Left lung (tissue), 10 donors: ENCODE data around the gene MT1E. TPM values are rescaled to one million over a fixed set of nuclear protein-coding genes. Genes with fewer than 3 reads are reported as not detected.
"Not testable (repeated sequence)": the region's sequence is repeated elsewhere in the genome, so short reads cannot be mapped to it uniquely, and the experiment has no call there.

Experiments
- ATAC-seq: fragments of 200-7000 bp; cut with Tn5 transposase; one replicate; pipeline ENCODE4 v1.9.1; 2020; ENCODE audit warnings: moderate library complexity
- DNase-seq, 4 donors: peaks; one replicate each; pipeline ENCODE4 v3.0.0-alpha.2; 2013 to 2020
- H3K27ac ChIP-seq, 2 donors: fragments of 200-600 bp; sonication (generic) in 1 of 2; one replicate each; pipeline versions ENCODE4 v1.5.0 to v1.8.0; 2020 to 2021
- H3K27me3 ChIP-seq, 2 donors: fragments of 200-600 bp; sonication (generic) in 1 of 2; one replicate each; pipeline versions ENCODE4 v1.5.0 to v1.8.0; 2020 to 2021
- H3K36me3 ChIP-seq, 2 donors: fragments of 200-600 bp; sonication (generic) in 1 of 2; one replicate each; pipeline versions ENCODE4 v1.5.0 to v1.8.0; 2020 to 2021
- H3K4me1 ChIP-seq, 2 donors: fragments of 200-600 bp; one replicate each; pipeline ENCODE4 v1.8.0; 2021
- H3K4me3 ChIP-seq, 2 donors: fragments of 200-600 bp; sonication (generic) in 1 of 2; one replicate each; pipeline versions ENCODE4 v1.5.0 to v1.8.0; 2020 to 2021; ENCODE audit warnings: mild to moderate bottlenecking in 1 of 2
- H3K9me3 ChIP-seq, 2 donors: fragments of 200-600 bp; sonication (generic) in 1 of 2; one replicate each; pipeline versions ENCODE4 v1.5.0 to v1.8.0; 2020 to 2021
- intact Hi-C, 2 donors: fragments of 100-400 bp; cut with DNase I; formaldehyde crosslinking; loops; one replicate each; pipeline versions ENCODE4 v1.11.2 to v1.14.2; 2022
- polyA plus RNA-seq, 6 donors: library from polyadenylated mRNA; unstranded; fragments of 120-200 nt; gene quantifications; one replicate each; pipeline ENCODE4 v1.2.1, GENCODE V29; 2013; ENCODE audit not compliant: insufficient read length in 6 of 6
- total RNA-seq, 2 donors: library from RNA; stranded (reverse); fragmentation: NEBNext Ultra II Directional; extraction: Animal tissue kit (Norgen Biotek cat#: 25700); gene quantifications; one replicate each; pipeline ENCODE4 v1.2.1, GENCODE V29; 2021
- TF ChIP-seq, protein P1 (sequence below), 2 donors: fragments of 200-600 bp; sonication (generic) in 1 of 2; IDR thresholded peaks; one replicate each; pipeline versions ENCODE4 v1.5.0 to v1.8.0; 2021; ENCODE audit warnings: antibody characterized with exemption in 2 of 2
- donor health status: DM: no; HTN: yes; CAD: no.
- donor health status: DM: no; HTN: no; CAD: no.

Gene MT1E
- total and polyA plus RNA-seq, 8 donors, result 9.0 to 262 (median 12.7) TPM

DNA sequence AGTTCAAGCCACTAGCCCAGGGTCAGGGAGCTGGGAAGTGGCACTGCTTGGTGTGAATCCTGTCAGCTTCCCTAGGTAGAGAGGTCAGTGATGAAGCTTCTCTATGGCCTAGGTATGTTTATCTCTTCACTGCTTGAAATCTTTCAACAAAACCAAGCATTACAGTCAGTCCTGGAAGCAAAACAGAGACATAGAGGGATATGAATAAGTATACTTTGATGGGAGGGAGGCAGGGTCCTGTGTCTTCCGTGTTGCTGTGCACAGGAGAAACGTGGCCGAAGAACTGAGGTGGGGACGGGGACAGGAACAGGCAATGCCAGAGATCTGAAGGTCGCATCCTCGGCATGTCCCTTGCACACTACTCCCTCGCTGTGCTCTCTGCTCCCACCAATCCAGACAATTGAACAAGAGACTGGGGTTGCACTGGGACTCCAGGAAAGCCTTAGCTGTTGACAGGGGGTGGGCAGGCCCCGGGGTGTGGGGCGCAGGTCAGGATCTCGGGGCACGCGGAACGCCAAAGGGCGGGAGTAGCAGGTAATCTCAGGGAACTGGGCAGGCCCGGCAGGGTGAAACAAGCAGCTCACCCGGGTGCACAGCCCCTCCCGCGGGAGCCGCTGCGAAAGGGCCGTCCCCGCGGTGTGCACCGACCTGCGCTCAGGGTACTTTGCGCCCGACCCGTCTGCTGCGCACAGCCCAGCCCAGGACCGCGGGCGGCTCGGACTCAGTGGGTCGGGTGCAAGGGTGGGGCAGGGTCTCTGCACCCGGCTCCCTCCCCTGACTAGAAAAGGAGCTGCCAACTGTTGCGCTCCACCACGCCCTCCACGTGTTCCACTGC, 43.6 kb downstream of the MT1E start, which contains the start of gene MT1H:
MT1H (plus strand) TSS at position 810 of the 835 bp plus-strand sequence. CDS start 71 bp downstream, outside the sequence.
- DNase-seq (no peak), ATAC-seq (no peak)
- intact Hi-C loops, result no loop called here
- H3K9me3 ChIP-seq, result no peaks in the 10 kb centered on the region
- no peak within 1 kb of the TSS for H3K4me3 ChIP-seq
- peaks cover 30 to 98% of the 10 kb centered on the region in 2 donors for H3K27me3 ChIP-seq
- peaks cover 0 to 16% of the 10 kb centered on the region in 2 donors for H3K4me1 ChIP-seq
- H3K36me3 ChIP-seq, result no peaks in the 10 kb centered on the region
- TF ChIP-seq, protein P1, sequence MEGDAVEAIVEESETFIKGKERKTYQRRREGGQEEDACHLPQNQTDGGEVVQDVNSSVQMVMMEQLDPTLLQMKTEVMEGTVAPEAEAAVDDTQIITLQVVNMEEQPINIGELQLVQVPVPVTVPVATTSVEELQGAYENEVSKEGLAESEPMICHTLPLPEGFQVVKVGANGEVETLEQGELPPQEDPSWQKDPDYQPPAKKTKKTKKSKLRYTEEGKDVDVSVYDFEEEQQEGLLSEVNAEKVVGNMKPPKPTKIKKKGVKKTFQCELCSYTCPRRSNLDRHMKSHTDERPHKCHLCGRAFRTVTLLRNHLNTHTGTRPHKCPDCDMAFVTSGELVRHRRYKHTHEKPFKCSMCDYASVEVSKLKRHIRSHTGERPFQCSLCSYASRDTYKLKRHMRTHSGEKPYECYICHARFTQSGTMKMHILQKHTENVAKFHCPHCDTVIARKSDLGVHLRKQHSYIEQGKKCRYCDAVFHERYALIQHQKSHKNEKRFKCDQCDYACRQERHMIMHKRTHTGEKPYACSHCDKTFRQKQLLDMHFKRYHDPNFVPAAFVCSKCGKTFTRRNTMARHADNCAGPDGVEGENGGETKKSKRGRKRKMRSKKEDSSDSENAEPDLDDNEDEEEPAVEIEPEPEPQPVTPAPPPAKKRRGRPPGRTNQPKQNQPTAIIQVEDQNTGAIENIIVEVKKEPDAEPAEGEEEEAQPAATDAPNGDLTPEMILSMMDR (IDR thresholded peaks at IDR 0.05), result no peak
- no peak within 1 kb of the TSS for H3K27ac ChIP-seq

DNA sequence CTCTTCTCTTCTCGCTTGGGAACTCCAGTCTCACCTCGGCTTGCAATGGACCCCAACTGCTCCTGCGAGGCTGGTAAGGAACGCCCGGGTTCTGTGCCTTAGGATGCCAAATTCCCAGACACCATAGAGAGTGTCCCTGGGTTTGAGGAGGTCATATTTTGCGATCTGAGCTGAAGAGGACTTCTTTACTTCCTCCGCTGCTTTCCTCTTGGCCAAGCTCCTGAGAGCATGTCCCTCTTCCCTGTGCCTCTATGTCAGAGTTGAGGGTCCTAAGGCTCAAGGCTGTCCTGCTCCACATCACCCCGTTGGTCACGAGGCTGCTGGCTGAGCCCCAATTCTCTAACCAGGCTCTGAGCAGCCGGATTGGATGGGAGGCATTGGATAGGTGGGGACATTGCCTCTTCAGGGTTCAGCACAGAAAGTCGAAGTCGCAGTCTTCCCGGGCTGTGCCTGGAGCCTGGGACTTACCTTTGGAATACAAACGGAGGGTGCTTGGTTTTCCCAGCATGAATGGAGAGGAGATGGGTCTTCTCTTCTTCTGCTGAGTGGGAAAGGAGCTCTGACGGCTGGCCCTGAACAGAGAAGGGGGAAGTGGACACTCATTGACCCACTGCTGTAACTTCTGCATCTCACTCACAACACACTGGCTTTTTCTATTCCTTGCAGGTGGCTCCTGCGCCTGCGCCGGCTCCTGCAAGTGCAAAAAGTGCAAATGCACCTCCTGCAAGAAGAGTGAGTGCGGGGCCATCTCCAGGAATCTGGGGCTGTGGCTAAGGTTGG, 44.4 kb downstream of the MT1E start:
- intact Hi-C loops, result no loop called here
- ATAC-seq (no peak), DNase-seq (no peak)
- H3K4me3 ChIP-seq, result no peak overlapping the region
- TF ChIP-seq, protein P1 (IDR thresholded peaks at IDR 0.05), result no peak
- H3K27ac ChIP-seq, result no peak overlapping the region
- peaks cover 0 to 16% of the 10 kb centered on the region in 2 donors for H3K4me1 ChIP-seq
- peaks cover 29 to 97% of the 10 kb centered on the region in 2 donors for H3K27me3 ChIP-seq
- no peaks in the 10 kb centered on the region for H3K9me3 ChIP-seq
- no peaks in the 10 kb centered on the region for H3K36me3 ChIP-seq

DNA sequence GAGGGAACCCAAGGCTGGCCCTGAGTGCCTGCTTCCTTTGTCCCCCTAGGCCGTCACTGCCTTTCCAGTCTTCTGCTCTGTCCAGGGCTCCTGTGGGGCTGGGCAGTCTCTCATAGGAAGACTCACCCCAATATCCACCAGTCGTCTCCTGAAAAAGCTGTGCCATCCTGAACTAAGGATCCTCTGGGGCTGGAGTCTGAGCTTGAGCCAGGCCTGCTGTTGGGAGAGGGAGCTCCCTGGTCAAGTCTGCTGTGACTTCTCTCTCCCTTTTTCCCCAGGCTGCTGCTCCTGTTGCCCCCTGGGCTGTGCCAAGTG, 45.0 kb downstream of the MT1E start:
- Histone ChIP-seq H3K27me3 (peaks cover 29 to 97% of the 10 kb centered on the region in 2 donors), H3K9me3 (no peaks in the 10 kb centered on the region), H3K36me3 (no peaks in the 10 kb centered on the region), H3K4me1 (peaks cover 0 to 16% of the 10 kb centered on the region in 2 donors), H3K27ac (no peak overlapping the region), H3K4me3 (no peak overlapping the region)
- intact Hi-C loops, result no loop called here
- TF ChIP-seq, protein P1 (IDR thresholded peaks at IDR 0.05), result no peak
- no peak for ATAC-seq
- no peak for DNase-seq

DNA sequence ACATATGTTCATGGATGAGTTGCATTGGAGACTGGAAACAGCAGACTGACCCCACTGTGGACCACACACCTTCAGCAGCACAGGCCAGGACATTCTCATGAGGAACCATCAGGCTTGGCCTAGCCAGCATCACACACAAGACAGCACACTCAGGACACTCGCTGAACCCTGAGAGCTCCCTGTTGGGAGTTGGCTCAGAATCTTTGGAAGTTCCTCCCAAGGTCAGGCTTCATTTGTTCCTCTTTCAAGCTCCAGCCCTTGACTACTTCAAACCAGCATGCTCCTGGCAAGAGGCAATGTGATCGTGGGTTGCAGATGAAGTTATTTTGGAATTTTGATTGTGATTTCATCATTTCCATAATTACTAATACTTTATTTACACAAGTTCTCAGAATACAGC, 46.1 kb downstream of the MT1E start:
- ATAC-seq, DNase-seq, H3K27ac ChIP-seq, H3K9me3 ChIP-seq, H3K36me3 ChIP-seq, H3K4me3 ChIP-seq, intact Hi-C loops: not testable (repeated sequence)
- H3K27me3 ChIP-seq, result peaks cover 34 to 98% of the 10 kb centered on the region in 2 donors
- peaks cover 0 to 16% of the 10 kb centered on the region in 2 donors for H3K4me1 ChIP-seq

DNA sequence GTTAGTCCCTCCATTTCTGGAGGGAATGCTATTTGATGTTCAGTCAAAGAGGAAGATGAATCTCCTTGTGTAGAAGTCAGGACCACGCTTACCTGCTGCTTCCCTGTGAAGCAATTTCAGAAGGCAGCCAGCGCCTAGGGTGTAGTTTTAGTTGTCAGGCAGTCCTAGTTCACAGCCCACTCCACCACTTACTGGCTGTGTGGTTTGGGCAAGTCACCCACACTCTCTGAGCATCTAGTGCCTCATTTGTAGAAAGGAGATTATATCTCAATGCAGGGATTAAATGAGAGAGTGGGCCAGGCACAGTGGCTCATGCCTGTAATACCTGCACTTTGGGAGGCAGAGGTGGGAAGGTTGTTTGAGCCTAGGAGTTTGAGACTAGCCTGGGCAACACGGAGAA, 46.6 kb downstream of the MT1E start:
- intact Hi-C loops, H3K36me3 ChIP-seq, H3K4me3 ChIP-seq, H3K9me3 ChIP-seq, ATAC-seq, H3K27ac ChIP-seq, DNase-seq: not testable (repeated sequence)
- H3K27me3 ChIP-seq, result peaks cover 34 to 96% of the 10 kb centered on the region in 2 donors
- H3K4me1 ChIP-seq, result peaks cover 0 to 16% of the 10 kb centered on the region in 2 donors
